Heart left ventricle (tissue), 16 donors: ENCODE data around the gene MPG. TPM values are rescaled to one million over a fixed set of nuclear protein-coding genes. Genes with fewer than 3 reads are reported as not detected.

Source experiments
- ATAC-seq, 4 donors: fragments of 200-7000 bp; cut with Tn5 transposase; one replicate each; pipeline ENCODE4 v1.9.1; 2020 to 2022; ENCODE audit warnings: moderate library complexity in 4 of 4, mild to moderate bottlenecking in 3 of 4, moderate number of reproducible peaks in 1 of 4
- DNase-seq, 5 donors: peaks; one replicate each; pipeline ENCODE4 v3.0.0-alpha.2; 2020
- H3K27ac ChIP-seq, 12 donors: fragments of 200-600 bp; sonication (generic) in 4 of 12; one replicate each; pipeline versions ENCODE4 v1.5.0 to v1.8.0; 2016 to 2022; ENCODE audit warnings: mild to moderate bottlenecking in 2 of 12
- H3K27me3 ChIP-seq, 9 donors: fragments of 200-600 bp; sonication (generic) in 2 of 9; one replicate each; pipeline versions ENCODE4 v1.5.1 to v1.8.0; 2016 to 2022; ENCODE audit warnings: mild to moderate bottlenecking in 3 of 9
- H3K36me3 ChIP-seq, 9 donors: fragments of 200-600 bp; sonication (generic) in 2 of 9; one replicate each; pipeline versions ENCODE4 v1.5.0 to v1.8.0; 2018 to 2022; ENCODE audit warnings: mild to moderate bottlenecking in 2 of 9
- H3K4me1 ChIP-seq, 12 donors: fragments of 200-600 bp; sonication (generic) in 4 of 12; one replicate each; pipeline versions ENCODE4 v1.5.0 to v1.8.0; 2016 to 2022; ENCODE audit warnings: mild to moderate bottlenecking in 3 of 12
- H3K4me3 ChIP-seq, 12 donors: fragments of 200-600 bp; sonication (generic) in 4 of 12; one replicate each; pipeline versions ENCODE4 v1.5.0 to v1.8.0; 2017 to 2022; ENCODE audit warnings: mild to moderate bottlenecking in 9 of 12, moderate library complexity in 4 of 12
- H3K9me3 ChIP-seq, 12 donors: fragments of 200-600 bp; sonication (generic) in 4 of 12; one replicate each; pipeline versions ENCODE4 v1.5.0 to v1.8.0; 2016 to 2022; ENCODE audit warnings: mild to moderate bottlenecking in 1 of 12
- POLR2A ChIP-seq, 2 donors: fragments of 450-650 bp; IDR thresholded peaks; one replicate each; pipeline ENCODE4 v1.6.1; 2017; ENCODE audit warnings: antibody characterized with exemption in 2 of 2, mild to moderate bottlenecking in 2 of 2, moderate library complexity in 2 of 2
- WGBS, 4 donors: extraction: QIAGEN DNeasy Blood & Tissue Kit in 2 of 4; methylation state at CpG; one replicate each; pipeline versions ENCODE4 v1.1.5 to v1.1.7; 2013 to 2018; 5-methylcytosine and 5-hydroxymethylcytosine counted together
- intact Hi-C, 10 donors: fragments of 100-400 bp; cut with DNase I; formaldehyde crosslinking; loops; one replicate each; pipeline versions ENCODE4 v1.11.1 to v1.14.2; 2022
- polyA plus RNA-seq, 2 donors: library from polyadenylated mRNA; stranded (reverse); fragments of 200-250 nt; gene quantifications; one replicate each; pipeline ENCODE4 v1.2.3, GENCODE V29; 2013
- total RNA-seq, 9 donors: library from RNA; depleted of rRNA in 2 of 9; stranded (reverse); fragments of >200 nt in 2 of 9; fragmentation: NEBNext Ultra II Directional in 3 of 9; extraction: Animal tissue kit (Norgen Biotek cat#: 25700) in 3 of 9; gene quantifications; one replicate each; pipeline versions ENCODE4 v1.1.0 to v1.2.4, GENCODE V29; 2016 to 2023
- TF ChIP-seq, protein P1 (sequence below), 12 donors: fragments of 200-600 bp; sonication (generic) in 4 of 12; IDR thresholded peaks; one replicate each; pipeline versions ENCODE4 v1.5.0 to v1.8.0; 2018 to 2022; ENCODE audit warnings: antibody characterized with exemption in 12 of 12, mild to moderate bottlenecking in 5 of 12
- donor health status: ischemic (EF 13 %, LVEDD 7.1; RV severe dilation, severe dysfunction).
- donor health status: healthy with polysubstance abuse.
- donor health status: DM: no; HTN: yes; CAD: no.
- donor health status: DM: no; HTN: no; CAD: no.
- donor health status: ischemic (EF 25% LVEDD 6.9; RV normal size, moderate dysfunction).
- donor health status: ischemic (EF 25% LVEDD 5.7; RV mildly dilated, moderate dysfunction).
- donor health status: healthy.
- donor health status: DM: yes; HTN: yes; CAD: no.
- donor health status: ischemic (EF 35%, LVEDD 5.7; RV mildly dilated, moderate dysfunction).
- donor health status: nonischemic (EF 11% LVEDD 7.7; RV severe dilation, severe dysfunction).
- donor health status: DM: yes; HTN: yes; CAD: no.
- donor health status: PGD.
- donor health status: ischemic (EF 29% LVEDD 5.4; RV normal size, mild dysfunction).
- donor health status: nonischemic (EF 23%, LVEDD 6.1; RV moderate dilation, normal function).

The MPG gene
- total and polyA plus RNA-seq, 11 donors, result 30.5 to 89.7 (median 40.3) TPM

GRCh38 chr16:83781-84615 is 6.0 kb downstream of the MPG start:
- ATAC-seq (peak in 3 of 4 donors; percentile 13 to 46 (median 32)), DNase-seq (peak in 1 of 5 donors; percentile 60)
- no peak overlapping the region for H3K4me3 ChIP-seq
- H3K9me3 ChIP-seq, result no peaks in the 10 kb centered on the region
- H3K4me1 ChIP-seq, result peaks cover 7 to 46% (median 32%) of the 10 kb centered on the region in 12 donors
- intact Hi-C loops, result no loop called here
- H3K27ac ChIP-seq, result peak overlapping the region in 11 of 12 donors; percentile 61 to 81 (median 73)
- H3K36me3 ChIP-seq, result peaks cover 0 to 58% (median 54%) of the 10 kb centered on the region in 9 donors
- no peaks in the 10 kb centered on the region for H3K27me3 ChIP-seq
- TF ChIP-seq POLR2A (IDR thresholded peaks at IDR 0.05), result no peak
- TF ChIP-seq, protein P1, sequence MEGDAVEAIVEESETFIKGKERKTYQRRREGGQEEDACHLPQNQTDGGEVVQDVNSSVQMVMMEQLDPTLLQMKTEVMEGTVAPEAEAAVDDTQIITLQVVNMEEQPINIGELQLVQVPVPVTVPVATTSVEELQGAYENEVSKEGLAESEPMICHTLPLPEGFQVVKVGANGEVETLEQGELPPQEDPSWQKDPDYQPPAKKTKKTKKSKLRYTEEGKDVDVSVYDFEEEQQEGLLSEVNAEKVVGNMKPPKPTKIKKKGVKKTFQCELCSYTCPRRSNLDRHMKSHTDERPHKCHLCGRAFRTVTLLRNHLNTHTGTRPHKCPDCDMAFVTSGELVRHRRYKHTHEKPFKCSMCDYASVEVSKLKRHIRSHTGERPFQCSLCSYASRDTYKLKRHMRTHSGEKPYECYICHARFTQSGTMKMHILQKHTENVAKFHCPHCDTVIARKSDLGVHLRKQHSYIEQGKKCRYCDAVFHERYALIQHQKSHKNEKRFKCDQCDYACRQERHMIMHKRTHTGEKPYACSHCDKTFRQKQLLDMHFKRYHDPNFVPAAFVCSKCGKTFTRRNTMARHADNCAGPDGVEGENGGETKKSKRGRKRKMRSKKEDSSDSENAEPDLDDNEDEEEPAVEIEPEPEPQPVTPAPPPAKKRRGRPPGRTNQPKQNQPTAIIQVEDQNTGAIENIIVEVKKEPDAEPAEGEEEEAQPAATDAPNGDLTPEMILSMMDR (IDR thresholded peaks at IDR 0.05), result no peak
- WGBS, 4 donors, result 42 to 45% (median 43%) methylated on average over 16 to 21 of the region's 21 CpGs

- H3K27ac ChIP-seq, result peak overlapping the region; percentile 31 to 81 (median 72)
- H3K4me3 ChIP-seq, result no peak overlapping the region
- TF ChIP-seq, protein P1 (IDR thresholded peaks at IDR 0.05), result no peak
- TF ChIP-seq POLR2A (IDR thresholded peaks at IDR 0.05), result no peak
- H3K4me1 ChIP-seq, result peaks cover 7 to 39% (median 26%) of the 10 kb centered on the region in 12 donors
- WGBS, 4 donors, result 35 to 50% (median 40%) methylated on average over 5 to 7 of the region's 7 CpGs
- peaks cover 0 to 60% (median 56%) of the 10 kb centered on the region in 9 donors for H3K36me3 ChIP-seq
- ATAC-seq (peak; percentile 65 to 87 (median 82)), DNase-seq (peak; percentile 64 to 82 (median 79))
- intact Hi-C loops, result no loop called here
- H3K27me3 ChIP-seq, result no peaks in the 10 kb centered on the region
- H3K9me3 ChIP-seq, result no peaks in the 10 kb centered on the region
Measured at GRCh38 chr16:84718-85406, 6.8 kb downstream of the MPG start.

GRCh38 chr16:85407-85782 is 7.4 kb downstream of the MPG start:
- Histone ChIP-seq H3K9me3 (no peaks in the 10 kb centered on the region), H3K4me1 (peaks cover 7 to 35% (median 26%) of the 10 kb centered on the region in 12 donors), H3K4me3 (no peak overlapping the region), H3K27ac (peak overlapping the region; percentile 31 to 81 (median 72)), H3K36me3 (peaks cover 0 to 61% (median 54%) of the 10 kb centered on the region in 9 donors), H3K27me3 (no peaks in the 10 kb centered on the region)
- intact Hi-C loops, result no loop called here
- no peak for ATAC-seq
- 69 to 77% (median 74%) methylated on average over 12 to 18 of the region's 18 CpGs for WGBS, 4 donors
- TF ChIP-seq, protein P1 (IDR thresholded peaks at IDR 0.05), result no peak
- TF ChIP-seq POLR2A (IDR thresholded peaks at IDR 0.05), result no peak
- DNase-seq, result peak in 1 of 5 donors; percentile 54

DNA sequence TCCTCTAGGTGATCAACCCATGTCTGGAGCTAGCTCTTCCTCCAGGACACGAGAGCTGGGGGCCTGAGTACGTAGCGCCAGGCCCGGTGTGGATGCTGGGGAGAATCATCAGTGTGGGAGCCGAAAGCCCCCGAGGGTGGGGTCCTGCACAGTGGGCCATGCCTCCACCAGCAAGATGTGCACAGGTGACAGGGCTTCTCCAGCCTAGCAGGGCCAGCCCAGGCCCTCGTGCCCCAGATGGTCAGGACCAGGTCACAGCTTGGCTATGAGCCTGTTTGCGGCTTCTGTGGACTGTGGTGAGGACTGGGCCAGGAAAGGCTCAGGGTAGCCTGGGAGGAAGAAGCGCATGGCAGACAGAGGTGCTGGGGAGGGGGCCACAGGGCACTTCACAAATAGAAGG is 7.8 kb downstream of the MPG start:
- peak in 1 of 5 donors; percentile 30 for DNase-seq
- 76 to 88% (median 78%) methylated on average over 7 to 9 of the region's 9 CpGs for WGBS, 4 donors

More for the DNA sequence above, 7.8 kb downstream of the MPG start:
- Histone ChIP-seq H3K27ac (peak overlapping the region in 9 of 12 donors; percentile 28 to 81 (median 73)), H3K9me3 (no peaks in the 10 kb centered on the region), H3K27me3 (no peaks in the 10 kb centered on the region), H3K4me1 (peaks cover 7 to 35% (median 27%) of the 10 kb centered on the region in 12 donors), H3K36me3 (peaks cover 0 to 62% (median 49%) of the 10 kb centered on the region in 9 donors), H3K4me3 (no peak overlapping the region)
- ATAC-seq, result no peak
- TF ChIP-seq POLR2A (IDR thresholded peaks at IDR 0.05), result no peak
- TF ChIP-seq, protein P1 (IDR thresholded peaks at IDR 0.05), result no peak
- intact Hi-C loops, result no loop called here
